ENCODE data around the gene UST.
A peak's percentile ranks its signal among the peaks of the same experiment; 100 is the strongest.

Gene UST

DNA sequence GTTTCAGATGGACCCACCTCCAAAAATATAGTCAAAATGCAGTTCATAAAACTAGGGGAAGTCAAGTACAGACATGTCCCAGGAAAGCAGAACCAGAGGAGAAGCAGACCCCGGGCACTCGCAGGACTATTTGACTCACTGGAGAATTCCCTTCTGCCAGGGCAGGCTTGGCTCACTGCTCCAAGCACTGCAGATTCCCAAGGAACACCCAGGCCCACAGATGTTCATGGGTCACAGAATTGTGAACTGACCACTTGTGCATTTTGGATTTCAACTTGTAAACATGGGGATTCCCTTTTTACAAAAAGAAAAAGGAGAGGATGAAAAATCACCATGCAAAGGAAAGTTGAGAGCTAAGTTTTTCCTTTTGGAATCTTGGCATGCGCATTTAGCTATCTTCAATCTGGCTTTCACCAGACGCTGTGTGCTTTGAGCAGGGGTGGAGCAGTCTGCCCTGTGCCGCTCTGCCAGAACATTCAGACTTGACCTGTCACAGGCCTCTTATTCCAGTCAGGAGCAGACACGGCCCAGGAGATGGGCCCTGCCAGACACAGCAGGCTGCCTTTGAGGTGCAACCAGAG lies 333.2 kb downstream of the UST start:
- H3K23ac ChIP-seq (ENCODE audit: low read length), result no peak overlapping the region
- no peaks in the 10 kb centered on the region for H3K79me1 ChIP-seq (ENCODE audit: low read length)
- no peak overlapping the region for H3K4me2 ChIP-seq (ENCODE audit: low read length)
- H4K8ac ChIP-seq (ENCODE audit: low read depth, low read length), result no peak overlapping the region
- no peaks in the 10 kb centered on the region for H3K79me2 ChIP-seq (ENCODE audit: control insufficient read depth, insufficient read depth, low read length)
- H3K4me1 ChIP-seq (ENCODE audit: control insufficient read depth, low read depth, low read length), result no peaks in the 10 kb centered on the region
- no peak overlapping the region for H3K4ac ChIP-seq (ENCODE audit: low read depth, low read length)
- no peak overlapping the region for H3K56ac ChIP-seq (ENCODE audit: low read length)
- no peaks in the 10 kb centered on the region for H3K27me3 ChIP-seq (ENCODE audit: insufficient read depth, low read length, poor library complexity)
- H4K5ac ChIP-seq (ENCODE audit: low read length), result no peak overlapping the region
- no peak overlapping the region for H3K18ac ChIP-seq (ENCODE audit: low read length)
- no peak overlapping the region for H2BK5ac ChIP-seq (ENCODE audit: low read length)
- no CpG with 5 or more reads among the region's 6 CpGs for WGBS (ENCODE audit: extremely low coverage, insufficient coverage, low lambda C conversion rate)
- H3K4me3 ChIP-seq (ENCODE audit: low read length), result no peak overlapping the region
- peaks cover 3% of the 10 kb centered on the region for H3K36me3 ChIP-seq (ENCODE audit: control insufficient read depth, insufficient read depth, low read length)
- no peak for DNase-seq
- H2BK15ac ChIP-seq (replicated peaks; ENCODE audit: low read depth), result no peak overlapping the region
- no peak overlapping the region for H2BK120ac ChIP-seq (ENCODE audit: low read depth, low read length)
- no peak overlapping the region for H3K9ac ChIP-seq (ENCODE audit: low read length)
- no peak overlapping the region for H2AK5ac ChIP-seq (ENCODE audit: low read length)
- H3K27ac ChIP-seq (ENCODE audit: low read depth, low read length), result no peak overlapping the region

DNA sequence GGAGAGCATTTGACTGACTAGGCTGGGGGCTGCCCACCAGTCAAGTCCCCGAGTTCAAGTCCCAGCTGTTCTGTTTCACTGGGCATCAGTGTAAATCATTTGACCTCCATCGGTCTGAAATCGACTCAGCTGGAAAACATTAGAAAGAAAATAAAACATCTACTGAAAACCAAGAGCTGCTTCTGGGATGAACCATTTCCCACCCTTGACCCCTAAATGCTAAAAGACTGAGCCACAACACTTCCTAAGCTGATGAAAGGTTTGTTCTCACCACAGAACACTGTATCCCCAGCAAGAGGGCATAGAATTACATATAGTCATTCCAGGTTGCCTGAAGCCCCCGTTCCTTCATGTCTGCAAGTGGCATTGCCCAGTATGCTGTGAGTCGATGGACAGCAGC lies 333.7 kb downstream of the UST start:
- no peak overlapping the region for H4K5ac ChIP-seq (ENCODE audit: low read length)
- H3K27ac ChIP-seq (ENCODE audit: low read depth, low read length), result no peak overlapping the region
- H3K4me1 ChIP-seq (ENCODE audit: control insufficient read depth, low read depth, low read length), result no peaks in the 10 kb centered on the region
- H3K18ac ChIP-seq (ENCODE audit: low read length), result no peak overlapping the region
- H3K4me2 ChIP-seq (ENCODE audit: low read length), result no peak overlapping the region
- no peak overlapping the region for H3K4ac ChIP-seq (ENCODE audit: low read depth, low read length)
- no peaks in the 10 kb centered on the region for H3K79me2 ChIP-seq (ENCODE audit: control insufficient read depth, insufficient read depth, low read length)
- no CpG with 5 or more reads among the region's 5 CpGs for WGBS (ENCODE audit: extremely low coverage, insufficient coverage, low lambda C conversion rate)
- no peaks in the 10 kb centered on the region for H3K36me3 ChIP-seq (ENCODE audit: control insufficient read depth, insufficient read depth, low read length)
- no peak for DNase-seq
- no peak overlapping the region for H3K4me3 ChIP-seq (ENCODE audit: low read length)
- H2BK15ac ChIP-seq (replicated peaks; ENCODE audit: low read depth), result no peak overlapping the region
- no peak overlapping the region for H3K23ac ChIP-seq (ENCODE audit: low read length)
- no peaks in the 10 kb centered on the region for H3K79me1 ChIP-seq (ENCODE audit: low read length)
- no peak overlapping the region for H2BK120ac ChIP-seq (ENCODE audit: low read depth, low read length)
- no peak overlapping the region for H4K8ac ChIP-seq (ENCODE audit: low read depth, low read length)
- H3K56ac ChIP-seq (ENCODE audit: low read length), result no peak overlapping the region
- no peak overlapping the region for H3K9ac ChIP-seq (ENCODE audit: low read length)
- no peak overlapping the region for H2BK5ac ChIP-seq (ENCODE audit: low read length)
- no peak overlapping the region for H2AK5ac ChIP-seq (ENCODE audit: low read length)
- no peaks in the 10 kb centered on the region for H3K27me3 ChIP-seq (ENCODE audit: insufficient read depth, low read length, poor library complexity)

DNA sequence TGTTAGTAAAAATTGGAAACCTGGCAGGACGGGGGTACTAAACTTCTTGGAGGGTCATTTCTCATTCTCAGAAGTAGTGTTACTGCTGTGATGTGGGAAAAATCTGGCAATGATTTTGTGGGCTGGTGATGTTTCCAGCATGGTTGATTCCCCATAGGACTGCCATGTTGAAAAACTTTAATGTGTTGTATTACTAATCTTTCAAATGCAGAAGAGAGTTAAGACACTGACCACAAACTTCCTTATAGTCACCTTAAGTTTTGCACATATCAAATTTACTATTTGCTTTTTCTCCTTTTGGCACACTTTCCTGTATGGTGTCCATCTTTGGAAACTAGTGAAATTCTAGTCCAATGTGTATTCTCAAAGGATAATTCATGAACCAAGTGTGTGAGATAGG lies 334.5 kb downstream of the UST start:
- no peaks in the 10 kb centered on the region for H3K27me3 ChIP-seq (ENCODE audit: insufficient read depth, low read length, poor library complexity)
- H2AK5ac ChIP-seq (ENCODE audit: low read length), result no peak overlapping the region
- no CpG with 5 or more reads among the region's 1 CpG for WGBS (ENCODE audit: extremely low coverage, insufficient coverage, low lambda C conversion rate)
- H4K8ac ChIP-seq (ENCODE audit: low read depth, low read length), result no peak overlapping the region
- H3K9ac ChIP-seq (ENCODE audit: low read length), result no peak overlapping the region
- no peak overlapping the region for H2BK5ac ChIP-seq (ENCODE audit: low read length)
- H3K27ac ChIP-seq (ENCODE audit: low read depth, low read length), result no peak overlapping the region
- H3K4me2 ChIP-seq (ENCODE audit: low read length), result no peak overlapping the region
- no peaks in the 10 kb centered on the region for H3K36me3 ChIP-seq (ENCODE audit: control insufficient read depth, insufficient read depth, low read length)
- H2BK15ac ChIP-seq (replicated peaks; ENCODE audit: low read depth), result no peak overlapping the region
- H3K4ac ChIP-seq (ENCODE audit: low read depth, low read length), result no peak overlapping the region
- no peaks in the 10 kb centered on the region for H3K4me1 ChIP-seq (ENCODE audit: control insufficient read depth, low read depth, low read length)
- no peak overlapping the region for H3K23ac ChIP-seq (ENCODE audit: low read length)
- H3K56ac ChIP-seq (ENCODE audit: low read length), result no peak overlapping the region
- DNase-seq, result no peak
- H3K79me2 ChIP-seq (ENCODE audit: control insufficient read depth, insufficient read depth, low read length), result no peaks in the 10 kb centered on the region
- H3K18ac ChIP-seq (ENCODE audit: low read length), result no peak overlapping the region
- no peaks in the 10 kb centered on the region for H3K79me1 ChIP-seq (ENCODE audit: low read length)
- no peak overlapping the region for H4K5ac ChIP-seq (ENCODE audit: low read length)
- H3K4me3 ChIP-seq (ENCODE audit: low read length), result no peak overlapping the region
- no peak overlapping the region for H2BK120ac ChIP-seq (ENCODE audit: low read depth, low read length)

DNA sequence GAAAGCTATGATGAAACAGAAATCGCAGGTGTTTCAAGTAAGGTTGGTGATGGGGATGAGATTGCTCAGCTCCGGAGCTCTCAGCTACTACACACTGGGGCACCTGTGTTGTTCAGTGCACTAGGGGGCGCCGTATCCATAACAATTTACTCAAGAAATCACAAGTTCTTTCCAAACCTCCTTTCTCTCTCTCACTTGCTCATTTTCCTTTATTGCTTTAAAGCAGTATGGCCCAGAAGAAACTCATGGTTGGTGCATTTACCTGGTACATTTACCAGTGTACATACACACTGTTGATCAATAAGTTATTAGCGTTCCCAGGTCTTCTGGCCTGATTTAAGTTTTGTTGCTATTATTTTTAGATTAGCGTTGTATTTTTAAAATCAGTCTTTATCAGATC lies 335.5 kb downstream of the UST start:
- Histone ChIP-seq H3K56ac (ENCODE audit: low read length) (no peak overlapping the region), H3K9ac (ENCODE audit: low read length) (no peak overlapping the region), H3K79me2 (ENCODE audit: control insufficient read depth, insufficient read depth, low read length) (no peaks in the 10 kb centered on the region), H2AK5ac (ENCODE audit: low read length) (no peak overlapping the region), H2BK120ac (ENCODE audit: low read depth, low read length) (no peak overlapping the region), H4K5ac (ENCODE audit: low read length) (no peak overlapping the region), H3K4me2 (ENCODE audit: low read length) (no peak overlapping the region), H3K4me3 (ENCODE audit: low read length) (no peak overlapping the region), H3K27me3 (ENCODE audit: insufficient read depth, low read length, poor library complexity) (no peaks in the 10 kb centered on the region), H3K18ac (ENCODE audit: low read length) (no peak overlapping the region), H3K4ac (ENCODE audit: low read depth, low read length) (no peak overlapping the region), H3K23ac (ENCODE audit: low read length) (no peak overlapping the region), H3K36me3 (ENCODE audit: control insufficient read depth, insufficient read depth, low read length) (no peaks in the 10 kb centered on the region), H4K8ac (ENCODE audit: low read depth, low read length) (no peak overlapping the region), H3K4me1 (ENCODE audit: control insufficient read depth, low read depth, low read length) (no peaks in the 10 kb centered on the region), H3K27ac (ENCODE audit: low read depth, low read length) (no peak overlapping the region), H2BK5ac (ENCODE audit: low read length) (no peak overlapping the region), H3K79me1 (ENCODE audit: low read length) (no peaks in the 10 kb centered on the region), H2BK15ac (replicated peaks; ENCODE audit: low read depth) (no peak overlapping the region)
- no CpG with 5 or more reads among the region's 6 CpGs for whole genome bisulfite sequencing (ENCODE audit: extremely low coverage, insufficient coverage, low lambda C conversion rate)
- peak; percentile 72 for DNase-seq

DNA sequence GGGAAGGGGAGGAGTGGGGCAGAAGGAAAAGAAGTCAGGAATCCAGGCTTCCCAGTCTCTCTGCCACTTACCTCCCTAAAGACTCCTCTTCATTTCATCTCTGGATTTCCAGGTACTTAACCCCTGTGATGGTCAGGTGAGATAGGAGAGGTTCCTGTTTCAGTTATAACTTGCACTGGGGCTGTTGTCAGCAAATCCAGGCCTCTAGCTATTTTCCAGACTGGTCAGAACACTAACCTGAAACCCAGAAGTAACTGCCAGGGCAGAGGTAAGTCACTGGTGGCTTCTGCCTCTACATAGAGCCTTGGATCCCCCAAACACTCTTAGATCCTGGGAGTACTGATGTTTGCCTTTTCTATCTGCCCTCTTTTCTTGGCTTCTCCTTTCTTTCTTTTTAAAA lies 337.2 kb downstream of the UST start:
- no peak overlapping the region for H2BK120ac ChIP-seq (ENCODE audit: low read depth, low read length)
- no peak overlapping the region for H2AK5ac ChIP-seq (ENCODE audit: low read length)
- no peaks in the 10 kb centered on the region for H3K36me3 ChIP-seq (ENCODE audit: control insufficient read depth, insufficient read depth, low read length)
- no peak overlapping the region for H4K5ac ChIP-seq (ENCODE audit: low read length)
- no peak overlapping the region for H3K56ac ChIP-seq (ENCODE audit: low read length)
- H2BK15ac ChIP-seq (replicated peaks; ENCODE audit: low read depth), result no peak overlapping the region
- no peaks in the 10 kb centered on the region for H3K79me1 ChIP-seq (ENCODE audit: low read length)
- H3K4me2 ChIP-seq (ENCODE audit: low read length), result no peak overlapping the region
- no peak overlapping the region for H3K4ac ChIP-seq (ENCODE audit: low read depth, low read length)
- H3K4me1 ChIP-seq (ENCODE audit: control insufficient read depth, low read depth, low read length), result no peaks in the 10 kb centered on the region
- H3K23ac ChIP-seq (ENCODE audit: low read length), result no peak overlapping the region
- H4K8ac ChIP-seq (ENCODE audit: low read depth, low read length), result no peak overlapping the region
- no peak overlapping the region for H3K27ac ChIP-seq (ENCODE audit: low read depth, low read length)
- H3K9ac ChIP-seq (ENCODE audit: low read length), result no peak overlapping the region
- H3K4me3 ChIP-seq (ENCODE audit: low read length), result no peak overlapping the region
- no peak overlapping the region for H2BK5ac ChIP-seq (ENCODE audit: low read length)
- H3K27me3 ChIP-seq (ENCODE audit: insufficient read depth, low read length, poor library complexity), result no peaks in the 10 kb centered on the region
- H3K79me2 ChIP-seq (ENCODE audit: control insufficient read depth, insufficient read depth, low read length), result no peaks in the 10 kb centered on the region
- no peak for DNase-seq
- H3K18ac ChIP-seq (ENCODE audit: low read length), result no peak overlapping the region

DNA sequence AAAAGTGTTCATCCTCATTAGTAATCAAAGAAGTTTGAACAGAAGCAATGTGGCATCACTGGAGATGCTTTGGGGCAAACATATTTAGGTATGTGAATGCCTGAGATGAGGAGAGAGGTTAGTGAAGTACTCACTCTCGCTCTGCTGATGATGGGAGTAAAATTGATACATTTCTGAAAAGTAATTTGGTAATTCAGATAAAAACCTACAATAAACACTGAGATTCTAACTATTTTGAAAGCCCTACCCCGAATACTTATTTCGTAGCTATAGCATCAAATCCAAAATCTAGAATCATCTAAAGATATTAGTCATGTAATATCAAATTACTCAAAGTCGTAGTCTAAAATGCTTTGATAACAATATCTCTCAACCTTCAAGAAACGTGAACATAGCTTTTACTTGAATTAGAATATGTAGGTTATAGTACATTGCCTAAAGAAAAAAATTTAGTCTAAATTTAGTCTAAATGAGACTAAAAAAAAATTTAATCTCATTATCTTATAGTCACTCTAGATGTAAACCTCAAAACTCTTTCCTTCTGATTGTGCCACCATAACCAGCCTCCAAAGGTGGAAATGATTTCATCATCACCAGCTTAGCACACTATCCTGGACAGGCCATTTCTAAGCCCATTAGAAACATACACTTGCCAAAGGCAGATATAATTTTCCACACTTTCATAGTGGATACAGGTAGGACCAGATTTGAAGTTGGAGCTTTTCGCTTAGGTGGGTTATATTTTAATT lies 338.2 kb downstream of the UST start:
- DNase-seq, result no peak
- Histone ChIP-seq H2BK5ac (ENCODE audit: low read length) (no peak overlapping the region), H4K8ac (ENCODE audit: low read depth, low read length) (no peak overlapping the region), H4K5ac (ENCODE audit: low read length) (no peak overlapping the region), H2BK15ac (replicated peaks; ENCODE audit: low read depth) (no peak overlapping the region), H3K36me3 (ENCODE audit: control insufficient read depth, insufficient read depth, low read length) (no peaks in the 10 kb centered on the region), H3K9ac (ENCODE audit: low read length) (no peak overlapping the region), H3K27me3 (ENCODE audit: insufficient read depth, low read length, poor library complexity) (no peaks in the 10 kb centered on the region), H3K79me1 (ENCODE audit: low read length) (no peaks in the 10 kb centered on the region), H3K4me1 (ENCODE audit: control insufficient read depth, low read depth, low read length) (no peaks in the 10 kb centered on the region), H2AK5ac (ENCODE audit: low read length) (no peak overlapping the region), H3K4me3 (ENCODE audit: low read length) (no peak overlapping the region), H3K4me2 (ENCODE audit: low read length) (no peak overlapping the region), H3K4ac (ENCODE audit: low read depth, low read length) (no peak overlapping the region), H3K27ac (ENCODE audit: low read depth, low read length) (no peak overlapping the region), H3K23ac (ENCODE audit: low read length) (no peak overlapping the region), H3K56ac (ENCODE audit: low read length) (no peak overlapping the region), H2BK120ac (ENCODE audit: low read depth, low read length) (no peak overlapping the region), H3K79me2 (ENCODE audit: control insufficient read depth, insufficient read depth, low read length) (no peaks in the 10 kb centered on the region), H3K18ac (ENCODE audit: low read length) (no peak overlapping the region)
- no CpG with 5 or more reads among the region's 6 CpGs for WGBS (ENCODE audit: extremely low coverage, insufficient coverage, low lambda C conversion rate)

All from mesendoderm (in vitro differentiated cells).